Vagina (tissue), 2 donors: ENCODE measurements around the gene FSTL5.

Source experiments
- CTCF ChIP-seq, 3 experiments: fragments of 450-650 bp in 2 of 3; fragments of 200-600 bp in 1 of 3; sonication (generic) in 1 of 3; IDR thresholded peaks; one replicate each; pipeline ENCODE4 v1.5.1; 2017 to 2019; ENCODE audit warnings: antibody characterized with exemption in 3 of 3, mild to moderate bottlenecking in 2 of 3, moderate library complexity in 2 of 3
- POLR2A ChIP-seq, 2 donors: fragments of 450-650 bp; IDR thresholded peaks; one replicate each; pipeline ENCODE4 v1.6.1; 2017; ENCODE audit warnings: antibody characterized with exemption in 2 of 2, mild to moderate bottlenecking in 2 of 2, moderate library complexity in 2 of 2
- POLR2AphosphoS5 ChIP-seq, 2 donors: sonication (generic); formaldehyde crosslinking; IDR thresholded peaks; one replicate each; pipeline ENCODE4 v1.9.0; 2017; ENCODE audit warnings: antibody characterized with exemption in 2 of 2, mild to moderate bottlenecking in 2 of 2, low read depth in 1 of 2; ENCODE audit not compliant: insufficient read depth in 1 of 2

GRCh38 chr4:161714022-161714751 lies 449.6 kb downstream of the FSTL5 start:
- TF ChIP-seq CTCF (IDR thresholded peaks at IDR 0.05) (no peak), POLR2A (IDR thresholded peaks at IDR 0.05) (no peak), POLR2AphosphoS5 (IDR thresholded peaks at IDR 0.05; ENCODE audit: insufficient read depth in 1 of 2, low read depth in 1 of 2) (no peak)
